Testis (tissue), 2 donors: ENCODE measurements around the gene CLIC4.

Experiments
- CTCF ChIP-seq, 3 experiments: fragments of 450-650 bp in 2 of 3; fragments of 200-600 bp in 1 of 3; sonication (generic) in 1 of 3; IDR thresholded peaks; one replicate each; pipeline ENCODE4 v1.5.1; 2016 to 2019; ENCODE audit warnings: antibody characterized with exemption in 3 of 3, mild to moderate bottlenecking in 2 of 3, moderate library complexity in 1 of 3
- POLR2A ChIP-seq: fragments of 450-650 bp; IDR thresholded peaks from one replicate; pipeline ENCODE4 v1.6.1; 2017; ENCODE audit warnings: antibody characterized with exemption, mild to moderate bottlenecking, moderate library complexity

GRCh38 chr1:24841593-24841992, 96.3 kb downstream of the CLIC4 start:
- TF ChIP-seq POLR2A (no peak), CTCF (IDR thresholded peaks at IDR 0.05) (no peak)
